ENCODE results near the gene ACSS3.

ACSS3 gene

DNA sequence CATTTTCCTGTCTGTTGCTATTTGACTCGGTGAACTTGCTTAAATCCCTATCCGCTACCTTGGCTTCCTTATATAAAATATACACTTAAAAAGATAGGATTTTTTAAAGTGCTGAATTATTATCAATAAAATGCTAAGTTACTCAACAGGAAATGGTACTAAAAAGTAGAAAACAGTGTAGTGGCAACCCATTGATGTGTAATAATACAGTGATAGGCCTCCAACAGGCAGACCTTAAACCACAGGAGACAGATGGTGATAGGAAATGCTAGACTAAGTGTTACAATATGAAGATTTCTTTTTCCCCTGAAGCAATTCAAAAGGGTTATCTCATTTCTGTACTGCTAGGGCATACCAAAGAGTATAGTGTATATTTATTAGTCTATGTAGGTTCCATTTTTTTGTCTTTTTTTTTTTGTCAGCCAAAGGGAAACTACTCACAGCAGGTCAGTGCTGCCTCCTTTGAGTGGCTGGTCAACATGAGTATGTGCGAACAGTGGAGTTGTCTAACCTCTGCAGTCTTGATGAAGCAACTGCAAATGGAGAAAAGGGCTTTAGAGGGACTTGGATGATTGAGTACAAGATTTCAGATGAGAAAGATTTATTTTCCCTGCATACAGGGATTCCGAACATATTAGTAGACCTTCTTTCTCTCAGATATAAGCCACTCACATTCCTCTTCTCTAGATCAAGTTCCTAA lies 183.8 kb downstream of the ACSS3 start:
- Histone ChIP-seq H3K18ac (ENCODE audit: low read depth in 1 of 2, low read length in 2 of 2) (no peak overlapping the region), H3K23ac (ENCODE audit: low read length in 2 of 2) (no peak overlapping the region), H4K91ac (ENCODE audit: low read length) (no peak overlapping the region), H2AK5ac (ENCODE audit: low read length, severe bottlenecking) (no peak overlapping the region), H3K79me1 (replicated peaks; ENCODE audit: low read length, poor library complexity, severe bottlenecking) (no peaks in the 10 kb centered on the region), H3K14ac (ENCODE audit: low read length in 2 of 2) (no peak overlapping the region), H2BK5ac (ENCODE audit: low read depth, low read length, poor library complexity, severe bottlenecking) (no peak overlapping the region), H3K4me2 (ENCODE audit: low read length, poor library complexity, severe bottlenecking) (no peak overlapping the region), H3K27ac (ENCODE audit: low read length, poor library complexity, severe bottlenecking) (no peak overlapping the region), H3K27me3 (ENCODE audit: control insufficient read depth in 1 of 2, insufficient read depth in 1 of 2, low read length in 2 of 2) (no peaks in the 10 kb centered on the region), H3K4me3 (ENCODE audit: insufficient read depth in 1 of 2, low read depth in 1 of 2, low read length in 2 of 2) (no peak overlapping the region), H3K9ac (ENCODE audit: low read length) (no peak overlapping the region), H3K36me3 (ENCODE audit: control insufficient read depth in 1 of 2, insufficient read depth in 2 of 2, low read depth in 1 of 2, low read length in 2 of 2) (no peaks in the 10 kb centered on the region), H2BK120ac (ENCODE audit: low read depth, low read length) (no peak overlapping the region), H3K4ac (ENCODE audit: low read depth in 1 of 2, low read length in 2 of 2) (no peak overlapping the region), H3K9me3 (ENCODE audit: control insufficient read depth, low read length) (no peaks in the 10 kb centered on the region), H2BK12ac (ENCODE audit: low read length in 2 of 2) (no peak overlapping the region), H4K8ac (ENCODE audit: low read length) (no peak overlapping the region), H2BK15ac (ENCODE audit: low read depth, poor library complexity, severe bottlenecking) (no peak overlapping the region), H3K4me1 (ENCODE audit: control insufficient read depth, insufficient read depth, low read depth, low read length) (no peaks in the 10 kb centered on the region), H2AFZ (ENCODE audit: low read depth, low read length) (no peak overlapping the region)
- no peak for DNase-seq
- WGBS: no CpG with 5 or more reads among the region's 4 CpGs

DNA sequence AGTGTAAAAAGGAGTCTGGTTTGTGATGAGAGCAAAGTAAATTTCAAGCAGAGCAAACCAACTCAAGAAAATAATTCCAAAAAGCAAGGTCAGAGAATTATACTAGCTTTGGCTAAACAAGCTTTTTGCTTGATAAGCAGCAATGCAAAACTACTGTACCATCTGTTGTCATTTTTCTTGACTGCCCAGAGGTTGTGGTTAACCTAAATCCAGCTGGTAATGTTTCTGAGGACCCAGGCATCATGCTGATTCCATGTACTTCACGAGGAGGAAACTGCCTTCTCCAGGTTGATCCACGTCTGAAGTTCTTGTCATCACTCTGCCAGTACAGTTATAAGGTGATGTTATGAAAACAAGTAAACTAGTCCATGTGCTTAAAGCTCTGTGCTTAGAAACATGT lies 185.2 kb downstream of the ACSS3 start:
- Histone ChIP-seq H4K8ac (ENCODE audit: low read length) (no peak overlapping the region), H3K36me3 (ENCODE audit: control insufficient read depth in 1 of 2, insufficient read depth in 2 of 2, low read depth in 1 of 2, low read length in 2 of 2) (no peaks in the 10 kb centered on the region), H3K14ac (ENCODE audit: low read length in 2 of 2) (no peak overlapping the region), H3K9ac (ENCODE audit: low read length) (no peak overlapping the region), H2BK120ac (ENCODE audit: low read depth, low read length) (no peak overlapping the region), H4K91ac (ENCODE audit: low read length) (no peak overlapping the region), H2BK15ac (ENCODE audit: low read depth, poor library complexity, severe bottlenecking) (no peak overlapping the region), H3K27ac (ENCODE audit: low read length, poor library complexity, severe bottlenecking) (no peak overlapping the region), H2BK12ac (ENCODE audit: low read length in 2 of 2) (peak overlapping the region in 1 of 2 experiments; percentile 39), H3K9me3 (ENCODE audit: control insufficient read depth, low read length) (no peaks in the 10 kb centered on the region), H3K79me1 (replicated peaks; ENCODE audit: low read length, poor library complexity, severe bottlenecking) (no peaks in the 10 kb centered on the region), H3K4me1 (ENCODE audit: control insufficient read depth, insufficient read depth, low read depth, low read length) (no peaks in the 10 kb centered on the region), H2AFZ (ENCODE audit: low read depth, low read length) (no peak overlapping the region), H3K27me3 (ENCODE audit: control insufficient read depth in 1 of 2, insufficient read depth in 1 of 2, low read length in 2 of 2) (no peaks in the 10 kb centered on the region), H3K18ac (ENCODE audit: low read depth in 1 of 2, low read length in 2 of 2) (no peak overlapping the region), H2AK5ac (ENCODE audit: low read length, severe bottlenecking) (no peak overlapping the region), H3K4ac (ENCODE audit: low read depth in 1 of 2, low read length in 2 of 2) (no peak overlapping the region), H3K4me3 (ENCODE audit: insufficient read depth in 1 of 2, low read depth in 1 of 2, low read length in 2 of 2) (no peak overlapping the region), H3K23ac (ENCODE audit: low read length in 2 of 2) (no peak overlapping the region), H2BK5ac (ENCODE audit: low read depth, low read length, poor library complexity, severe bottlenecking) (no peak overlapping the region), H3K4me2 (ENCODE audit: low read length, poor library complexity, severe bottlenecking) (no peak overlapping the region)
- no peak for DNase-seq
- WGBS: 100% methylated on average over 2 of the region's 2 CpGs

DNA sequence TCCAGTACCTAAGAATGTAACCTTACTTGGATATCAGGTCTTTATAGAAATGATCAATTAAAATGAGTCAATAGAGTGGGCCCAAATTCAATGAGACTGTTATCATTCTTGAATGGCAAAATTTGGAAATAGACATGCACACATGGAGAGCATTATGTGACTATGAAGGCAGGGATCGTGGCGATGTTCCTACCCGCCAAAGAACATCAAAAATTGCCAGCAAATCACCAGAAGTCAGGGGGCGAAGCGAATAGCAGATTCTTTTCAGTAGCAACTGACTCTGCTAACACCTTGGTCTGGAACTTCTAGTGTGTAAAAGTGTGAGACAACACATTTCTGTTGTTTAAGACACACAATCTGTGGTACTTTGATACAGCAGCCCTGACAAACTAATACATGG lies 192.5 kb downstream of the ACSS3 start:
- no peak overlapping the region for H2AK5ac ChIP-seq (ENCODE audit: low read length, severe bottlenecking)
- H2BK15ac ChIP-seq (ENCODE audit: low read depth, poor library complexity, severe bottlenecking): no peak overlapping the region
- no peak overlapping the region for H3K27ac ChIP-seq (ENCODE audit: low read length, poor library complexity, severe bottlenecking)
- H3K36me3 ChIP-seq (ENCODE audit: control insufficient read depth in 1 of 2, insufficient read depth in 2 of 2, low read depth in 1 of 2, low read length in 2 of 2): no peaks in the 10 kb centered on the region
- H3K79me1 ChIP-seq (replicated peaks; ENCODE audit: low read length, poor library complexity, severe bottlenecking): no peaks in the 10 kb centered on the region
- no peak overlapping the region for H2BK12ac ChIP-seq (ENCODE audit: low read length in 2 of 2)
- H2BK5ac ChIP-seq (ENCODE audit: low read depth, low read length, poor library complexity, severe bottlenecking): no peak overlapping the region
- no peaks in the 10 kb centered on the region for H3K4me1 ChIP-seq (ENCODE audit: control insufficient read depth, insufficient read depth, low read depth, low read length)
- H3K18ac ChIP-seq (ENCODE audit: low read depth in 1 of 2, low read length in 2 of 2): no peak overlapping the region
- H2AFZ ChIP-seq (ENCODE audit: low read depth, low read length): no peak overlapping the region
- DNase-seq: no peak
- H3K23ac ChIP-seq (ENCODE audit: low read length in 2 of 2): no peak overlapping the region
- H4K91ac ChIP-seq (ENCODE audit: low read length): no peak overlapping the region
- H4K8ac ChIP-seq (ENCODE audit: low read length): no peak overlapping the region
- no peaks in the 10 kb centered on the region for H3K9me3 ChIP-seq (ENCODE audit: control insufficient read depth, low read length)
- H3K4me3 ChIP-seq (ENCODE audit: insufficient read depth in 1 of 2, low read depth in 1 of 2, low read length in 2 of 2): no peak overlapping the region
- no peak overlapping the region for H3K14ac ChIP-seq (ENCODE audit: low read length in 2 of 2)
- H3K9ac ChIP-seq (ENCODE audit: low read length): no peak overlapping the region
- no peaks in the 10 kb centered on the region for H3K27me3 ChIP-seq (ENCODE audit: control insufficient read depth in 1 of 2, insufficient read depth in 1 of 2, low read length in 2 of 2)
- no peak overlapping the region for H2BK120ac ChIP-seq (ENCODE audit: low read depth, low read length)
- no peak overlapping the region for H3K4ac ChIP-seq (ENCODE audit: low read depth in 1 of 2, low read length in 2 of 2)
- 91% methylated on average over 4 of the region's 5 CpGs for WGBS
- no peak overlapping the region for H3K4me2 ChIP-seq (ENCODE audit: low read length, poor library complexity, severe bottlenecking)

DNA sequence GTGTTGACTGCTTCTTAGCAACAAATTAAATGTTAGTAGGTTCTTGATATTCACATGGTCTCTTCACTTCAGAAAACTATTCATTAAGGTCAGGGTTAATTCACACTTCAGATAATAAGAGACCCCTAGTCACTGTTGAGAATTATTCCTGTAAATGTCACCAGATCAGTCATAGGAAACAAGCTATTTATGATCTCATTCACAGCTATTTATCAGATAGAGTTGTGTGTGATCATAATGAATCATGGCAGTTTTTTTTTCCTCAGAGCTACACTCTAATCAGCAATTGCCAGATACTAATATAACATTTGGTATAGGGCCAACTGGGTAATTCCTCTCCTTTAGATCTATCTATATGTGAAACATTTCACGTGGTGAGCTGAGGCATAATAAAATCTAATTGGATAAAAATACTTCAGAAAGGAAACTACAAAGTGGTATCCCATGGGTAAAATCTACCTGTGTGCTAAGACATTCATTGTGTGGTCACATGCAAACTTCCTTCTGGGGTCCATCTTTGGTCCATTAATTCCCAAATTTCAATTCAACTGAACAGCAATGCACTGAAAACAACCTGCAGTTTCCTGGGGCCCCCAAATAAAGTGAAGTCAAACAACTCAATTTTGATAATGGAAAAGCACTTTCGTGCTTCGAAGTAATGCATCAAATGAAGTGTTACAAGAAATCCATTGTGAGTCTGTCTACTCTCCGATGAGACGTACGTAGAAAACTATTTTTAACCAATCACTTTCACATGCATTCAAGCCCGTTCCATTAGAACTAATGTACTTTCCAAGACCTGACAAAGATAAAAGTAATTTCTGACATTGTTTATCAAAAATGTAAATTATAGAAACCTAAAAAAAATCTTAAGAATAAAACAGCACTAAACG lies 197.0 kb downstream of the ACSS3 start:
- H3K4ac ChIP-seq (ENCODE audit: low read depth in 1 of 2, low read length in 2 of 2): no peak overlapping the region
- H3K9me3 ChIP-seq (ENCODE audit: control insufficient read depth, low read length): no peaks in the 10 kb centered on the region
- H3K27ac ChIP-seq (ENCODE audit: low read length, poor library complexity, severe bottlenecking): no peak overlapping the region
- H3K14ac ChIP-seq (ENCODE audit: low read length in 2 of 2): no peak overlapping the region
- H2AK5ac ChIP-seq (ENCODE audit: low read length, severe bottlenecking): no peak overlapping the region
- no peak overlapping the region for H2BK5ac ChIP-seq (ENCODE audit: low read depth, low read length, poor library complexity, severe bottlenecking)
- no peak overlapping the region for H2BK15ac ChIP-seq (ENCODE audit: low read depth, poor library complexity, severe bottlenecking)
- 96% methylated on average over 5 of the region's 8 CpGs for WGBS
- no peaks in the 10 kb centered on the region for H3K27me3 ChIP-seq (ENCODE audit: control insufficient read depth in 1 of 2, insufficient read depth in 1 of 2, low read length in 2 of 2)
- no peaks in the 10 kb centered on the region for H3K79me1 ChIP-seq (replicated peaks; ENCODE audit: low read length, poor library complexity, severe bottlenecking)
- H2BK120ac ChIP-seq (ENCODE audit: low read depth, low read length): no peak overlapping the region
- H3K4me2 ChIP-seq (ENCODE audit: low read length, poor library complexity, severe bottlenecking): no peak overlapping the region
- H2BK12ac ChIP-seq (ENCODE audit: low read length in 2 of 2): no peak overlapping the region
- H3K18ac ChIP-seq (ENCODE audit: low read depth in 1 of 2, low read length in 2 of 2): no peak overlapping the region
- no peak overlapping the region for H2AFZ ChIP-seq (ENCODE audit: low read depth, low read length)
- H3K4me1 ChIP-seq (ENCODE audit: control insufficient read depth, insufficient read depth, low read depth, low read length): no peaks in the 10 kb centered on the region
- no peak overlapping the region for H3K23ac ChIP-seq (ENCODE audit: low read length in 2 of 2)
- no peak for DNase-seq
- H4K91ac ChIP-seq (ENCODE audit: low read length): no peak overlapping the region
- no peak overlapping the region for H3K9ac ChIP-seq (ENCODE audit: low read length)
- no peak overlapping the region for H3K4me3 ChIP-seq (ENCODE audit: insufficient read depth in 1 of 2, low read depth in 1 of 2, low read length in 2 of 2)
- H4K8ac ChIP-seq (ENCODE audit: low read length): no peak overlapping the region
- no peaks in the 10 kb centered on the region for H3K36me3 ChIP-seq (ENCODE audit: control insufficient read depth in 1 of 2, insufficient read depth in 2 of 2, low read depth in 1 of 2, low read length in 2 of 2)
